Kidney capillary endothelial cell (primary cell): ENCODE results near the gene ANO1.

Source experiments
- DNase-seq: peaks from one replicate; pipeline ENCODE4 v3.0.0-alpha.2; 2018; ENCODE audit warnings: low spot score

ANO1 gene

GRCh38 chr11:70138403-70138802, 60.3 kb downstream of the ANO1 start:
- DNase-seq, result no peak

GRCh38 chr11:70139785-70140410, 61.8 kb downstream of the ANO1 start:
- DNase-seq, result no peak

- DNase-seq, result no peak
These were observed 62.8 kb downstream of the ANO1 start for GRCh38 chr11:70140711-70141485.

GRCh38 chr11:70141486-70142220, 63.5 kb downstream of the ANO1 start:
- no peak for DNase-seq

GRCh38 chr11:70142221-70142875, 64.2 kb downstream of the ANO1 start:
- no peak for DNase-seq

GRCh38 chr11:70144262-70144661, 66.1 kb downstream of the ANO1 start:
- no peak for DNase-seq

GRCh38 chr11:70145071-70145470, 67.0 kb downstream of the ANO1 start:
- no peak for DNase-seq

GRCh38 chr11:70145841-70146240, 67.7 kb downstream of the ANO1 start:
- DNase-seq, result no peak

GRCh38 chr11:70146299-70146698, 68.2 kb downstream of the ANO1 start:
- no peak for DNase-seq

GRCh38 chr11:70146895-70147520, 68.9 kb downstream of the ANO1 start:
- no peak for DNase-seq

- DNase-seq, result no peak
These were observed 69.6 kb downstream of the ANO1 start for GRCh38 chr11:70147668-70148067.

- no peak for DNase-seq
These were observed 73.6 kb downstream of the ANO1 start for GRCh38 chr11:70151671-70152070.

- DNase-seq, result no peak
These were observed 75.1 kb downstream of the ANO1 start for GRCh38 chr11:70153133-70153727.

- DNase-seq, result no peak
These were observed 77.3 kb downstream of the ANO1 start for GRCh38 chr11:70155386-70155785.

- no peak for DNase-seq
These were observed 78.3 kb downstream of the ANO1 start for GRCh38 chr11:70156291-70157037.

- no peak for DNase-seq
These were observed 80.1 kb downstream of the ANO1 start for GRCh38 chr11:70158201-70158600.

- DNase-seq, result no peak
These were observed 80.8 kb downstream of the ANO1 start for GRCh38 chr11:70158757-70159389.

GRCh38 chr11:70159627-70160570, 81.8 kb downstream of the ANO1 start:
- no peak for DNase-seq

GRCh38 chr11:70161043-70161625, 83.0 kb downstream of the ANO1 start:
- no peak for DNase-seq
